CD14-positive monocyte (primary cell): Measurements from ENCODE around the gene CDCA7L. TPM values are rescaled to one million over a fixed set of nuclear protein-coding genes. Genes with fewer than 3 reads are reported as not detected.

Experiments
- DNase-seq, 3 donors: peaks; one replicate each; pipeline ENCODE4 v3.0.0-alpha.2; 2011 to 2022
- H2AFZ ChIP-seq: 2 replicates; pipeline ENCODE4 v1.6.0; 2012; ENCODE audit warnings: mild to moderate bottlenecking, low read depth, low read length, inconsistent platforms; ENCODE audit not compliant: insufficient read depth, poor library complexity, severe bottlenecking
- H3K27ac ChIP-seq, 2 donors: 1 replicate in 1 of 2; 2 replicates in 1 of 2; pipeline ENCODE4 v1.5.1; 2012 to 2013; ENCODE audit warnings: low read length in 2 of 2, control low read depth in 1 of 2, inconsistent platforms in 1 of 2, low read depth in 1 of 2, mild to moderate bottlenecking in 1 of 2
- H3K27me3 ChIP-seq, 2 donors: one replicate each; pipeline versions ENCODE4 v1.6.0 to v1.6.1; 2011 to 2013; ENCODE audit warnings: low read length in 2 of 2; ENCODE audit not compliant: control insufficient read depth in 2 of 2, insufficient read depth in 2 of 2
- H3K36me3 ChIP-seq, 2 donors: replicated peaks in 1 of 2; 1 replicate in 1 of 2; 2 replicates in 1 of 2; pipeline versions ENCODE4 v1.5.1 to v1.6.1; 2012 to 2013; ENCODE audit warnings: low read length in 2 of 2, control low read depth in 1 of 2, inconsistent platforms in 1 of 2, mild to moderate bottlenecking in 1 of 2; ENCODE audit not compliant: insufficient read depth in 2 of 2, control insufficient read depth in 1 of 2
- H3K4me1 ChIP-seq, 2 donors: 1 replicate in 1 of 2; 2 replicates in 1 of 2; pipeline versions ENCODE4 v1.5.1 to v1.6.1; 2012 to 2013; ENCODE audit warnings: low read length in 2 of 2, control low read depth in 1 of 2, inconsistent platforms in 1 of 2, mild to moderate bottlenecking in 1 of 2, moderate library complexity in 1 of 2; ENCODE audit not compliant: insufficient read depth in 2 of 2, control insufficient read depth in 1 of 2
- H3K4me2 ChIP-seq: replicated peaks from 2 replicates; pipeline ENCODE3; 2012; ENCODE audit warnings: low read length, moderate library complexity, mild to moderate bottlenecking; ENCODE audit not compliant: poor library complexity, severe bottlenecking; ENCODE audit errors: extremely low read depth
- H3K4me3 ChIP-seq, 3 experiments: fragments of 200-600 bp in 1 of 3; sonication (generic) in 1 of 3; replicated peaks in 1 of 3; 1 replicate in 2 of 3; 2 replicates in 1 of 3; pipeline ENCODE4 v1.5.1; 2011 to 2013; ENCODE audit warnings: low read length in 3 of 3, mild to moderate bottlenecking in 3 of 3, control low read depth in 2 of 3, low read depth in 2 of 3, inconsistent platforms in 1 of 3, moderate library complexity in 1 of 3
- H3K79me2 ChIP-seq: 2 replicates; pipeline ENCODE4 v1.6.0; 2012; ENCODE audit warnings: mild to moderate bottlenecking, control low read depth, inconsistent platforms, low read length, moderate library complexity; ENCODE audit not compliant: insufficient read depth
- H3K9ac ChIP-seq: 2 replicates; pipeline ENCODE4 v1.6.0; 2017; ENCODE audit warnings: low read length, mild to moderate bottlenecking; ENCODE audit not compliant: insufficient read depth, poor library complexity, severe bottlenecking
- H3K9me3 ChIP-seq, 2 donors: replicated peaks in 1 of 2; 1 replicate in 1 of 2; 2 replicates in 1 of 2; pipeline versions ENCODE4 v1.5.1 to v1.6.1; 2012 to 2013; ENCODE audit warnings: low read length in 2 of 2, control low read depth in 1 of 2; ENCODE audit not compliant: control insufficient read depth in 1 of 2, insufficient read depth in 1 of 2
- H4K20me1 ChIP-seq: 2 replicates; pipeline ENCODE4 v1.6.0; 2012; ENCODE audit warnings: mild to moderate bottlenecking, low read length, control low read depth, moderate library complexity; ENCODE audit not compliant: insufficient read depth
- H3K27ac Mint-ChIP-seq, 7 donors: one replicate each; pipeline ENCODE4 v1.8.0; 2020; ENCODE audit warnings: mild to moderate bottlenecking in 7 of 7, mixed read lengths in 7 of 7, moderate library complexity in 6 of 7, inconsistent platforms in 2 of 7
- H3K27me3 Mint-ChIP-seq, 3 donors: one replicate each; pipeline ENCODE4 v1.8.0; 2021 to 2022; ENCODE audit warnings: low read depth in 3 of 3, mild to moderate bottlenecking in 3 of 3, mixed read lengths in 3 of 3, moderate library complexity in 3 of 3, inconsistent platforms in 1 of 3
- H3K36me3 Mint-ChIP-seq, 2 donors: one replicate each; pipeline ENCODE4 v1.8.0; 2020; ENCODE audit warnings: mixed read lengths in 2 of 2, inconsistent platforms in 1 of 2, mild to moderate bottlenecking in 1 of 2
- H3K4me1 Mint-ChIP-seq: one replicate; pipeline ENCODE4 v1.8.0; 2020; ENCODE audit warnings: mild to moderate bottlenecking, mixed read lengths
- H3K4me3 Mint-ChIP-seq, 2 donors: one replicate each; pipeline ENCODE4 v1.8.0; 2020; ENCODE audit warnings: mild to moderate bottlenecking in 2 of 2, mixed read lengths in 2 of 2, moderate library complexity in 1 of 2
- H3K9me3 Mint-ChIP-seq, 7 donors: one replicate each; pipeline ENCODE4 v1.8.0; 2020 to 2022; ENCODE audit warnings: mixed read lengths in 7 of 7, mild to moderate bottlenecking in 6 of 7, moderate library complexity in 6 of 7, inconsistent platforms in 2 of 7
- CTCF ChIP-seq: fragments of 200-600 bp; IDR thresholded peaks from one replicate; pipeline ENCODE4 v1.8.0; 2022; ENCODE audit warnings: antibody characterized with exemption, mild to moderate bottlenecking
- WGBS: methylation state at CpG from one replicate; pipeline ENCODE4 v1.1.5; 2013; ENCODE audit warnings: missing lambda C conversion rate; ENCODE audit not compliant: insufficient coverage; 5-methylcytosine and 5-hydroxymethylcytosine counted together
- intact Hi-C, 2 donors: fragments of 100-400 bp; cut with micrococcal nuclease; formaldehyde crosslinking; loops; one replicate each; pipeline versions ENCODE4 v1.15.0 to v1.15.1; 2023
- polyA plus RNA-seq, 3 donors: library from polyadenylated mRNA; depleted of rRNA in 1 of 3; unstranded in 2 of 3; stranded (reverse) in 1 of 3; fragments of 300-500 nt in 2 of 3; fragments of >200 nt in 1 of 3; fragmentation: Illumina TruSeq in 2 of 3; gene quantifications; 1 replicate in 2 of 3; 2 replicates in 1 of 3; pipeline ENCODE4 v1.2.3, GENCODE V29; 2012 to 2021

Gene CDCA7L
- polyA plus RNA-seq, 3 donors: 2.5 to 4.3 (median 3.1) TPM

- Mint-ChIP-seq H3K27ac (no peak overlapping the region), H3K4me3 (no peak overlapping the region), H3K27me3 (peaks cover 2 to 6% (median 5%) of the 10 kb centered on the region in 3 donors), H3K4me1 (peaks cover 32% of the 10 kb centered on the region), H3K9me3 (no peaks in the 10 kb centered on the region), H3K36me3 (no peaks in the 10 kb centered on the region)
- H3K4me2 ChIP-seq: peak overlapping the region; percentile 13
- no peaks in the 10 kb centered on the region for H4K20me1 ChIP-seq
- DNase-seq: no peak
- peaks cover 22 to 32% of the 10 kb centered on the region in 2 donors for H3K4me1 ChIP-seq
- H3K36me3 ChIP-seq: no peaks in the 10 kb centered on the region
- H3K27me3 ChIP-seq: no peaks in the 10 kb centered on the region
- peaks cover 23% of the 10 kb centered on the region for H3K79me2 ChIP-seq
- no peaks in the 10 kb centered on the region for H3K9me3 ChIP-seq
- no peak overlapping the region for H3K9ac ChIP-seq
- no peak overlapping the region for H3K27ac ChIP-seq
- no CpG with 5 or more reads among the region's 2 CpGs for WGBS
- no peak overlapping the region for H3K4me3 ChIP-seq
- no peak for TF ChIP-seq CTCF
- intact Hi-C loops: no loop called here
- H2AFZ ChIP-seq: no peak overlapping the region
Measured at GRCh38 chr7:21947946-21948345, 2.2 kb upstream of the CDCA7L start.

- H3K4me3 Mint-ChIP-seq: no peak overlapping the region
Measured at GRCh38 chr7:21947056-21947455, 1.4 kb upstream of the CDCA7L start.

More at GRCh38 chr7:21947056-21947455, 1.4 kb upstream of the CDCA7L start:
- Mint-ChIP-seq H3K36me3 (no peaks in the 10 kb centered on the region), H3K9me3 (no peaks in the 10 kb centered on the region), H3K27ac (no peak overlapping the region), H3K4me1 (peaks cover 36% of the 10 kb centered on the region), H3K27me3 (peaks cover 2 to 6% (median 5%) of the 10 kb centered on the region in 3 donors)
- Histone ChIP-seq H4K20me1 (no peaks in the 10 kb centered on the region), H3K4me1 (peaks cover 23 to 37% of the 10 kb centered on the region in 2 donors), H3K4me2 (peak overlapping the region; percentile 13), H3K9ac (no peak overlapping the region), H3K4me3 (no peak overlapping the region), H3K27ac (no peak overlapping the region), H3K27me3 (no peaks in the 10 kb centered on the region), H3K9me3 (no peaks in the 10 kb centered on the region), H2AFZ (no peak overlapping the region), H3K79me2 (peaks cover 32% of the 10 kb centered on the region), H3K36me3 (no peaks in the 10 kb centered on the region)
- intact Hi-C loops: no loop called here
- no peak for TF ChIP-seq CTCF
- no peak for DNase-seq
- no CpG with 5 or more reads among the region's 3 CpGs for WGBS
